GM06990 (cell line): ENCODE results near the gene GUK1.

Experiments used
- DNase-seq: peaks from one replicate; pipeline ENCODE4 v3.0.0-alpha.2; 2011; ENCODE audit not compliant: insufficient read length; ENCODE audit errors: extremely low read depth
- H3K27me3 ChIP-seq: replicated peaks from 2 replicates; pipeline ENCODE4 v1.6.0; 2011; ENCODE audit warnings: low read length; ENCODE audit not compliant: control insufficient read depth, insufficient read depth
- H3K36me3 ChIP-seq: 2 replicates; pipeline ENCODE4 v1.5.1; 2011; ENCODE audit warnings: low read length; ENCODE audit not compliant: control insufficient read depth, insufficient read depth
- H3K4me3 ChIP-seq: replicated peaks from 2 replicates; pipeline ENCODE4 v1.5.1; 2011; ENCODE audit warnings: low read depth, mild to moderate bottlenecking, control low read depth, low read length
- CTCF ChIP-seq: IDR thresholded peaks from 2 replicates; pipeline ENCODE4 v1.5.1; 2011; ENCODE audit warnings: low read length, control low read depth, mild to moderate bottlenecking, inconsistent platforms; ENCODE audit not compliant: insufficient read depth, poor library complexity, severe bottlenecking

The GUK1 gene

GRCh38 chr1:228102791-228103620 is 37.1 kb upstream of the GUK1 start, which contains the start of gene C1orf35:
TSS of gene C1orf35 (minus strand) at chr1:228103325. CDS start at chr1:228103227, 98 bp downstream.
- peak; percentile 95 for DNase-seq
- no peak for TF ChIP-seq CTCF
- Histone ChIP-seq H3K36me3 (peaks cover 32% of the 10 kb centered on the region), H3K4me3 (peak within 1 kb of the TSS; percentile 96), H3K27me3 (no peaks in the 10 kb centered on the region)

- H3K27me3 ChIP-seq: no peaks in the 10 kb centered on the region
- no peak overlapping the region; the same call in 1 of the 2 replicates for H3K4me3 ChIP-seq
- no peak for TF ChIP-seq CTCF
- H3K36me3 ChIP-seq: peaks cover 21% of the 10 kb centered on the region
- DNase-seq: no peak
Observed at GRCh38 chr1:228104526-228105269, 35.4 kb upstream of the GUK1 start.

GRCh38 chr1:228105270-228105995 is 34.6 kb upstream of the GUK1 start:
- Histone ChIP-seq H3K36me3 (peaks cover 18% of the 10 kb centered on the region), H3K27me3 (no peaks in the 10 kb centered on the region), H3K4me3 (no peak overlapping the region)
- DNase-seq: no peak
- no peak for TF ChIP-seq CTCF

- H3K27me3 ChIP-seq: no peaks in the 10 kb centered on the region
- no peak for TF ChIP-seq CTCF
- no peak for DNase-seq
- H3K36me3 ChIP-seq: peaks cover 15% of the 10 kb centered on the region
- H3K4me3 ChIP-seq: no peak overlapping the region
Observed at GRCh38 chr1:228105996-228106799, 33.9 kb upstream of the GUK1 start.

- Histone ChIP-seq H3K36me3 (peaks cover 15% of the 10 kb centered on the region), H3K27me3 (no peaks in the 10 kb centered on the region), H3K4me3 (no peak overlapping the region)
- TF ChIP-seq CTCF: no peak
- no peak for DNase-seq
Observed at GRCh38 chr1:228106800-228107054, 33.4 kb upstream of the GUK1 start.
